ENCODE measurements around the gene CYB561A3. TPM values are rescaled to one million over a fixed set of nuclear protein-coding genes. Genes with fewer than 3 reads are reported as not detected.

Gene CYB561A3, protein sequence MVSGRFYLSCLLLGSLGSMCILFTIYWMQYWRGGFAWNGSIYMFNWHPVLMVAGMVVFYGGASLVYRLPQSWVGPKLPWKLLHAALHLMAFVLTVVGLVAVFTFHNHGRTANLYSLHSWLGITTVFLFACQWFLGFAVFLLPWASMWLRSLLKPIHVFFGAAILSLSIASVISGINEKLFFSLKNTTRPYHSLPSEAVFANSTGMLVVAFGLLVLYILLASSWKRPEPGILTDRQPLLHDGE
- polyA plus RNA-seq (2013, experiment 1 of 2) = 11.2 TPM
- polyA plus RNA-seq (2013, experiment 2 of 2) = 9.8 TPM

DNA sequence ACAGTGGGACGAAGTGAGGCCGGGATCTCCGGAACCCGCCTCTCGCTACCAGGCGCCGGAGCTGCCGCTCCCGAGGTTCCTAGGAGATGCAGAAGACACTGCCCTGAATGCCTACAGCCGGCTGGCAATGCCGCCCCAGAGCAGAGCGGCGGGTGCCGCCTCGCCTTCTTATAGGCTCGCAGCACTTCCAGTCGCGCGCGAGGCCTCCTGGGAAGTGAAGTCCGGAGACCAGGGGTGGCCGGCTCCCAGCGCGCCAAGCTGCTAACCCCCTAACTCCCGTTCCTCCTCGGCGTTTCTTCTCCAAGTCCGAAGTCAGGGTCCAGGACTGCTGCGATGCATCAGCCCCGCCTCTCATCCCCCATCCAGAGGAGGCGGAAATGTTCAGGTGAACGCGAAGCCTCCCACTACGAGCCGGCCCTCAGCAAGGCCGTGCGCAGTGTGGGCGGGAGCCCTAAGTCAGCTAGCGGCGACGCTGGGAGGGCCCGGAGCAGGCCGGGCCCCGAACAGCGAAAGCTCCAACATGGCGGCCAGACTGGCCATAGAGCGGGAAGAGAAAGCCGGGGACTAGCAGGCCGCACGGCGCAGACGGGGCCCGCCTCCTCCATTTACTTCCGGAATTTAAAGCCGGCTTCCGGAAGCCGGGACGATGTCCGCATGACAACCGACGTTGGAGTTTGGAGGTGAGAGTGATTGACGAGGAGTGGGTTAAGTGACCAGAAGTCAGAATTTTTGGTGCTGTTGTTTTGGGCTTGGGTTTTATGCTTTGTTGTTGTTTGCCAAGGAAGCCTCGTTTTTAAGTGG, at the start of gene CYB561A3, which contains the start of gene TMEM138:
Gene CYB561A3, minus strand, starts transcription at position 142 of the 801 bp plus-strand sequence. CDS start 5,169 bp downstream, outside the sequence.
Gene TMEM138, plus strand, starts transcription at position 634 of the 801 bp plus-strand sequence. CDS start 2,017 bp downstream, outside the sequence.
- no peaks in the 10 kb centered on the region for H3K9me3 ChIP-seq (ENCODE audit: control insufficient read depth, low read length)
- peaks cover 35% of the 10 kb centered on the region for H3K36me3 ChIP-seq (ENCODE audit: control insufficient read depth, insufficient read depth, low read length)
- H3K4me3 ChIP-seq (ENCODE audit: extremely low read depth, insufficient read depth, low read length, poor library complexity, severe bottlenecking) = peak within 1 kb of the TSS; percentile 74
- peak within 1 kb of the TSS; percentile 100 for H3K27ac ChIP-seq (ENCODE audit: low read depth, low read length, severe bottlenecking)
- WGBS, 2 experiments (ENCODE audit: insufficient coverage in 2 of 2) = 0 to 1% methylated on average over 33 to 62 of the region's 63 CpGs
- H3K4me1 ChIP-seq (ENCODE audit: control insufficient read depth, insufficient read depth, low read length, poor library complexity, severe bottlenecking) = peaks cover 8% of the 10 kb centered on the region

GRCh38 chr11:61406991-61407728, 45.5 kb upstream of the CYB561A3 start:
- WGBS, 2 experiments (ENCODE audit: insufficient coverage in 2 of 2) = 93 to 96% methylated on average over 5 of the region's 5 CpGs
- Histone ChIP-seq H3K36me3 (ENCODE audit: control insufficient read depth, insufficient read depth, low read length) (peaks cover 98% of the 10 kb centered on the region), H3K4me1 (ENCODE audit: control insufficient read depth, insufficient read depth, low read length, poor library complexity, severe bottlenecking) (peaks cover 7% of the 10 kb centered on the region), H3K9me3 (ENCODE audit: control insufficient read depth, low read length) (no peaks in the 10 kb centered on the region), H3K4me3 (ENCODE audit: extremely low read depth, insufficient read depth, low read length, poor library complexity, severe bottlenecking) (no peak overlapping the region), H3K27ac (ENCODE audit: low read depth, low read length, severe bottlenecking) (no peak overlapping the region)

DNA sequence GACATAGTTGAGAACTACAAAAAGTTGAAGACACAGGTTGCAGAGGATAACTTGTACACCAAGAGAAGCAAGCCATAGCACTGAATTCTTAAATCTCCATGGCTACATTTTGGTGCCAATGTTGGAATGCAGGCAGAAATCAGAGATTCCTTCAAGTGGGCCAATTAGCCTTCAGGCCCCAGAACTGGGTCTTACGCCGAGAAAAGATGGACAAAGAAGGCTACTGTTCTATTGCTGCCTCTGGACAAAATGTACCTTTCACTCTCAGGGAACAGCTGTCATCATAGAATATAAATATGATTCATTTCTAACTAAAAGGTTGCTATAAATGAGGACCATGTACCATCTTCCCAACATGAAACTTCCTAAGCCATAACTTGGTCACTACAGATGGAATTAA, 44.4 kb upstream of the CYB561A3 start:
- 94 to 100% methylated on average over 2 of the region's 2 CpGs for WGBS, 2 experiments (ENCODE audit: insufficient coverage in 2 of 2)
- peaks cover 7% of the 10 kb centered on the region for H3K4me1 ChIP-seq (ENCODE audit: control insufficient read depth, insufficient read depth, low read length, poor library complexity, severe bottlenecking)
- H3K27ac ChIP-seq (ENCODE audit: low read depth, low read length, severe bottlenecking) = no peak overlapping the region
- H3K4me3 ChIP-seq (ENCODE audit: extremely low read depth, insufficient read depth, low read length, poor library complexity, severe bottlenecking) = no peak overlapping the region
- H3K9me3 ChIP-seq (ENCODE audit: control insufficient read depth, low read length) = no peaks in the 10 kb centered on the region
- H3K36me3 ChIP-seq (ENCODE audit: control insufficient read depth, insufficient read depth, low read length) = peaks cover 95% of the 10 kb centered on the region

GRCh38 chr11:61404641-61405040, 43.0 kb upstream of the CYB561A3 start:
- 90% methylated on average over 3 of the region's 4 CpGs for WGBS, 2 experiments (ENCODE audit: insufficient coverage in 2 of 2)
- H3K36me3 ChIP-seq (ENCODE audit: control insufficient read depth, insufficient read depth, low read length) = peaks cover 87% of the 10 kb centered on the region

GRCh38 chr11:61404103-61404502, 42.4 kb upstream of the CYB561A3 start:
- 92 to 100% methylated on average over 3 to 4 of the region's 5 CpGs for WGBS, 2 experiments (ENCODE audit: insufficient coverage in 2 of 2)
- H3K4me3 ChIP-seq (ENCODE audit: extremely low read depth, insufficient read depth, low read length, poor library complexity, severe bottlenecking) = no peak overlapping the region
- H3K36me3 ChIP-seq (ENCODE audit: control insufficient read depth, insufficient read depth, low read length) = peaks cover 84% of the 10 kb centered on the region
- H3K9me3 ChIP-seq (ENCODE audit: control insufficient read depth, low read length) = no peaks in the 10 kb centered on the region
- peak overlapping the region; percentile 39 for H3K27ac ChIP-seq (ENCODE audit: low read depth, low read length, severe bottlenecking)
- peaks cover 7% of the 10 kb centered on the region for H3K4me1 ChIP-seq (ENCODE audit: control insufficient read depth, insufficient read depth, low read length, poor library complexity, severe bottlenecking)

More at GRCh38 chr11:61404641-61405040, 43.0 kb upstream of the CYB561A3 start:
- Histone ChIP-seq H3K27ac (ENCODE audit: low read depth, low read length, severe bottlenecking) (peak overlapping the region; percentile 44), H3K4me3 (ENCODE audit: extremely low read depth, insufficient read depth, low read length, poor library complexity, severe bottlenecking) (no peak overlapping the region), H3K9me3 (ENCODE audit: control insufficient read depth, low read length) (no peaks in the 10 kb centered on the region), H3K4me1 (ENCODE audit: control insufficient read depth, insufficient read depth, low read length, poor library complexity, severe bottlenecking) (peaks cover 7% of the 10 kb centered on the region)

- Histone ChIP-seq H3K27ac (ENCODE audit: low read depth, low read length, severe bottlenecking) (no peak overlapping the region), H3K4me3 (ENCODE audit: extremely low read depth, insufficient read depth, low read length, poor library complexity, severe bottlenecking) (no peak overlapping the region), H3K9me3 (ENCODE audit: control insufficient read depth, low read length) (no peaks in the 10 kb centered on the region), H3K4me1 (ENCODE audit: control insufficient read depth, insufficient read depth, low read length, poor library complexity, severe bottlenecking) (peaks cover 7% of the 10 kb centered on the region), H3K36me3 (ENCODE audit: control insufficient read depth, insufficient read depth, low read length) (peaks cover 84% of the 10 kb centered on the region)
- 100% methylated on average over 1 of the region's 1 CpG for WGBS, 2 experiments (ENCODE audit: insufficient coverage in 2 of 2)
Measured at GRCh38 chr11:61403658-61404057, 42.0 kb upstream of the CYB561A3 start.

- no peaks in the 10 kb centered on the region for H3K9me3 ChIP-seq (ENCODE audit: control insufficient read depth, low read length)
- no peak overlapping the region for H3K27ac ChIP-seq (ENCODE audit: low read depth, low read length, severe bottlenecking)
- 93 to 100% methylated on average over 1 to 2 of the region's 2 CpGs for WGBS, 2 experiments (ENCODE audit: insufficient coverage in 2 of 2)
- H3K4me3 ChIP-seq (ENCODE audit: extremely low read depth, insufficient read depth, low read length, poor library complexity, severe bottlenecking) = no peak overlapping the region
- H3K4me1 ChIP-seq (ENCODE audit: control insufficient read depth, insufficient read depth, low read length, poor library complexity, severe bottlenecking) = peaks cover 7% of the 10 kb centered on the region
- H3K36me3 ChIP-seq (ENCODE audit: control insufficient read depth, insufficient read depth, low read length) = peaks cover 75% of the 10 kb centered on the region
Measured at GRCh38 chr11:61401573-61401972, 39.9 kb upstream of the CYB561A3 start.

DNA sequence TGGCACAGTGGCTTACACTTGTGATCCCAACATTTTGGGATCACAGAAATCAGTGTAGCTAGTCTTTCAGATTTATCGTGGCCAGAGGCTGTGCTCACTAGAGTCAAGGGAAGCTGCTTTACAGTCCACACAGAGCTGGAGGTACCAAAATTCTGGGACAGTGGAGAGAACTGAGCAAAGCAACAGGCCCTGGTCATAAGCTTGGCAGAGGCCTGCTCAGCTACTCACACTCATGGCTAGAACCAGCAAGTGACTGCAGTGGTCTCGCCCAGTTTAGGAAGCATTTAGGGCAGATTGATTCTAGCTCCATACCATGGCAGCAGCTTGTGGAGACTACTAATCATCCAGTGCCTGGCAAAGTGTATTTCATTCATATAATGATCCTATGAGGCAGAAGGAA, 39.5 kb upstream of the CYB561A3 start:
- Histone ChIP-seq H3K36me3 (ENCODE audit: control insufficient read depth, insufficient read depth, low read length) (peaks cover 71% of the 10 kb centered on the region), H3K9me3 (ENCODE audit: control insufficient read depth, low read length) (no peaks in the 10 kb centered on the region), H3K27ac (ENCODE audit: low read depth, low read length, severe bottlenecking) (no peak overlapping the region), H3K4me1 (ENCODE audit: control insufficient read depth, insufficient read depth, low read length, poor library complexity, severe bottlenecking) (peaks cover 7% of the 10 kb centered on the region), H3K4me3 (ENCODE audit: extremely low read depth, insufficient read depth, low read length, poor library complexity, severe bottlenecking) (no peak overlapping the region)
- 100% methylated on average over 1 to 2 of the region's 2 CpGs for WGBS, 2 experiments (ENCODE audit: insufficient coverage in 2 of 2)

DNA sequence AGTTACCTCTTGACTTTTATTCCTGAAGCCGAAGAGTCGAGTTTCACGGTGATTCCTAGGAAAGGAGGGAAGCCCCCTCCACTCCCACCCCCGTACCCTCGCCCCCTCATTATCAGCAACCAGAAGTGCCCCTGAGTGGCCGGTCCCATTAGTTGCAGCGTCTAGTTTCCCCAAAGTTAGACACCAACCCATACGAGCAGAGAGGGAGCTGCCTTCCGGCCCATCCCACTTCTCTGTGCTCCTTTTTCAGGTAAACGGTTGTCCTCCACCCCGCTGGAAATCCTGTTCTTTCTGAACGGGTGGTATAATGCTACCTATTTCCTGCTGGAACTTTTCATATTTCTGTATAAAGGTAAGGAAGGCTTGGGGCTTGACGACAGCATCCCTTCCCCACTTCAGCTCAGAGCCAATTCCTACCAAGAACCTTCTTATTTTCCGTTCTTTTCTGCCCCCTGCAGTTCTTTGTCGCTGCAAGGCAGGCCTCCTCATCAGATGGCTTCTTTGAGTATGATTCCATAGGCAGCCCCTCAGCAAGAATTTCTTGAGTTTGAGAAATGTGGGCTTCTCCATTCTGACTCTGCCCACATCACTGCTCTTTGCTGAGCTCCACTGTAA, 31.4 kb upstream of the CYB561A3 start:
- WGBS, 2 experiments (ENCODE audit: insufficient coverage in 2 of 2) = 9 to 17% methylated on average over 5 to 8 of the region's 15 CpGs
- H3K4me3 ChIP-seq (ENCODE audit: extremely low read depth, insufficient read depth, low read length, poor library complexity, severe bottlenecking) = peak overlapping the region; percentile 73
- H3K27ac ChIP-seq (ENCODE audit: low read depth, low read length, severe bottlenecking) = no peak overlapping the region
- H3K9me3 ChIP-seq (ENCODE audit: control insufficient read depth, low read length) = peaks cover 17% of the 10 kb centered on the region
- H3K4me1 ChIP-seq (ENCODE audit: control insufficient read depth, insufficient read depth, low read length, poor library complexity, severe bottlenecking) = peaks cover 5% of the 10 kb centered on the region
- H3K36me3 ChIP-seq (ENCODE audit: control insufficient read depth, insufficient read depth, low read length) = peaks cover 30% of the 10 kb centered on the region

- Histone ChIP-seq H3K4me1 (ENCODE audit: control insufficient read depth, insufficient read depth, low read length, poor library complexity, severe bottlenecking) (peaks cover 5% of the 10 kb centered on the region), H3K9me3 (ENCODE audit: control insufficient read depth, low read length) (peaks cover 17% of the 10 kb centered on the region)
- 100% methylated on average over 1 of the region's 1 CpG for WGBS, 2 experiments (ENCODE audit: insufficient coverage in 2 of 2)
Measured at GRCh38 chr11:61390161-61390560, 28.5 kb upstream of the CYB561A3 start.

More at GRCh38 chr11:61390161-61390560, 28.5 kb upstream of the CYB561A3 start:
- Histone ChIP-seq H3K36me3 (ENCODE audit: control insufficient read depth, insufficient read depth, low read length) (peaks cover 15% of the 10 kb centered on the region), H3K4me3 (ENCODE audit: extremely low read depth, insufficient read depth, low read length, poor library complexity, severe bottlenecking) (no peak overlapping the region), H3K27ac (ENCODE audit: low read depth, low read length, severe bottlenecking) (no peak overlapping the region)

Data from mesodermal cell (in vitro differentiated cells).